Measurements from ENCODE around the gene C1QL2. TPM values are rescaled to one million over a fixed set of nuclear protein-coding genes. Genes with fewer than 3 reads are reported as not detected.

Gene C1QL2
- total and polyA plus RNA-seq, 8 donors: 0.07 to 0.15 (median 0.09) TPM; not detected in 5

GRCh38 chr2:119156891-119157773 is 1.4 kb downstream of the C1QL2 start:
- H3K9me3 ChIP-seq: no peaks in the 10 kb centered on the region
- no peak overlapping the region for H3K27ac ChIP-seq
- peaks cover 0 to 19% (median 6%) of the 10 kb centered on the region in 4 donors for H3K27me3 ChIP-seq
- intact Hi-C loops (cut with DNase I): no loop called here
- no peaks in the 10 kb centered on the region for H3K4me1 ChIP-seq
- WGBS, 2 donors: 4% methylated on average over 58 of the region's 58 CpGs
- H3K36me3 ChIP-seq: no peaks in the 10 kb centered on the region
- ATAC-seq (no peak), FAIRE-seq (no peak), DNase-seq (no peak)
- TF ChIP-seq CTCF (IDR thresholded peaks at IDR 0.05): no peak
- H3K4me3 ChIP-seq: no peak overlapping the region

DNA sequence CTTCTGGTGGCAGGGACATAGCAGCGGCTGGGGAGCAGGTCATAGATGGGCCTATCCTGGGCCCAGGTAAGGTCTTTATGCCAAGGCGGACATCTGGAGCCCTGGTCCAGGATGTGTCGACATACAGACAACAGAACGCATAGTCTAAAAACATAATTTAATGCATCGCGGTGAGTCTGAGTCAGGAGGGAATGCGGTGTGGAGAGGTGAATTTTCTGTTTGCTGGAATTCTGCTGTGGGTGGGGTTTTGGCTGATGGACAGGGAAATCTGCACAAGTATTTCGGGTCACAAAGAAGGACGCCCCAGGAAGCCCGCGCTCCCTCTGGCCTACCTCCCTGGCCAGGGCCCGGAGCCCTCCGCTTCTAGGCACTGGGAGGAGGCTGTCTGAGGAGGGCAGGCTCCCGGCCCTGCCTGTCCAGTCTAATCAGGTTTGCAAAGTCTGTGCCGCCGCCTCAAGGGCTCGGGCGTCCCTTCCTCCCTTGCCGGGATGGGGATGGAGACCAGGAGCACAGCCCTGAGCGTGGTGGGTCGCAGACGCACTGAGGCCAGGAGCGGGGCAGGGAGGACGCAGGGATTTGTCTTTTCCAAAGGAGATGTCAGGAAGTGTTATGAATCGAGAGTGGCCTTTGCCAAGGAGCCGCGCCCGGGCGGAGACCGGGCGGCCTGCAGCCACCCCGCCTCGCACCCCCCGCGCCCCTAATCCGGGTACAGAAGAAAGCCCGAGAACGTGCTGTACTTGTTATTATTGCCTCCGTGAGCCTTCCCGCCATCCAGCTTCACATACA is 2.3 kb downstream of the C1QL2 start:
- no peak for TF ChIP-seq CTCF (IDR thresholded peaks at IDR 0.05)
- intact Hi-C loops (cut with DNase I): no loop called here
- H3K9me3 ChIP-seq: no peaks in the 10 kb centered on the region
- DNase-seq (no peak), ATAC-seq (no peak), FAIRE-seq (no peak)
- no peaks in the 10 kb centered on the region for H3K36me3 ChIP-seq
- H3K4me3 ChIP-seq: no peak overlapping the region
- peaks cover 0 to 19% (median 6%) of the 10 kb centered on the region in 4 donors for H3K27me3 ChIP-seq
- 6 to 9% methylated on average over 33 to 40 of the region's 40 CpGs for WGBS, 2 donors
- no peaks in the 10 kb centered on the region for H3K4me1 ChIP-seq
- no peak overlapping the region for H3K27ac ChIP-seq

DNA sequence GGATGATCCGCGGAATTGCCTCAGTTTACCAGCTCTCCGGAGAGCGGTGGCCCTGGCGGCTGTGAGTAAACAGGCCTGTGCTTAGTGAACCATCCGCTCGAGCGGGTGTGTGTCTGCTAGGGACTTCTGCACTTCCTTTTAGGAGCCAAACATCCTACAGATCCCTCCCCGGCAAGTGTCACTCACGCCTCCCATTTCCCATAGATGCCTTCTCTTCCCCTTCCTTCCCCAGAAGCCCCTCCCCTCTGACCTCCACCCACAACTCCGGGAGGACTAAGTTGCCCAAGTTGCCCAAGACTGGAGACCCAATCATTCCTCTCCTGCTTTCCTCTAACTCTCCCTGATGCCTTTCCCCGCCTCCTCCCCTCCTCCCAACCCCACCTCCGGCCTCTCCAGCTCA is 2.9 kb downstream of the C1QL2 start:
- FAIRE-seq: no peak
- no peak for DNase-seq
- TF ChIP-seq CTCF (IDR thresholded peaks at IDR 0.05): no peak
- H3K4me1 ChIP-seq: no peaks in the 10 kb centered on the region
- no peak overlapping the region for H3K4me3 ChIP-seq
- no peak overlapping the region for H3K27ac ChIP-seq
- H3K9me3 ChIP-seq: no peaks in the 10 kb centered on the region
- intact Hi-C loops (cut with DNase I): no loop called here
- 17 to 27% methylated on average over 13 of the region's 13 CpGs for WGBS, 2 donors
- H3K27me3 ChIP-seq: peaks cover 0 to 19% (median 6%) of the 10 kb centered on the region in 4 donors
- ATAC-seq: no peak
- no peaks in the 10 kb centered on the region for H3K36me3 ChIP-seq

DNA sequence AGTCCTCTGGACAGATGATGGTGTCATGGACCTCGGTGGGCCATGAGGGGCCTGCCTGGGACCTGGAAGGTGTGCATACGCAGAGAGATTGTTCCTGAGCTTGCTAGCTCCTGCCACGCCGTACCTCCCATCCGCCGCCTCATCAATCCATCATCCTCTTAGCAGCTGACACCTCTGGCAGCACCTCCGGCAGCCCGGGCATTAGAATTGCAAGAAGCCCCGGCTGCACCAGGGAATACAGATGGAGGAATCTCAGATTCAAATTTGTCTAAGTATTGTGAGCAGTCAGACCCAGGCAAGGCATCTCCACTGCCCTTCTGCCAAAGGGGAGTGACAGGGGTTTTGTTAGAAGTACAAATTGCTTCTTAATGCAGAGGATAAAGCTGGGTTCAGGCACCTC is 4.5 kb downstream of the C1QL2 start:
- no peak for TF ChIP-seq CTCF (IDR thresholded peaks at IDR 0.05)
- FAIRE-seq: no peak
- Histone ChIP-seq H3K4me3 (no peak overlapping the region), H3K27me3 (peaks cover 0 to 19% (median 6%) of the 10 kb centered on the region in 4 donors), H3K9me3 (no peaks in the 10 kb centered on the region), H3K4me1 (no peaks in the 10 kb centered on the region), H3K27ac (no peak overlapping the region), H3K36me3 (no peaks in the 10 kb centered on the region)
- DNase-seq: no peak
- 45 to 52% methylated on average over 9 of the region's 9 CpGs for WGBS, 2 donors
- no peak for ATAC-seq
- intact Hi-C loops (cut with DNase I): no loop called here
